ENCODE data around the gene SPEG. TPM values are rescaled to one million over a fixed set of nuclear protein-coding genes. Genes with fewer than 3 reads are reported as not detected.

The SPEG gene
- total and polyA plus RNA-seq, 2 of the 13 experiments (the other 11 are each of a cell fraction or from before 2014, with no cell fraction given) = 0.18 to 0.24 TPM

- no peak for ATAC-seq
These were observed 20.9 kb downstream of the SPEG start for GRCh38 chr2:219455581-219455980.

More at GRCh38 chr2:219455581-219455980, 20.9 kb downstream of the SPEG start:
- Histone ChIP-seq H3K27ac (ENCODE audit: extremely low read length, insufficient read depth, low read length) (no peak overlapping the region), H3K9ac (ENCODE audit: insufficient read depth, low read depth, low read length) (no peak overlapping the region), H3K79me2 (ENCODE audit: insufficient read depth, low read length) (no peaks in the 10 kb centered on the region), H3K4me3 (replicated peaks in 1 of 3; ENCODE audit: insufficient read depth in 1 of 3, low read depth in 2 of 3, low read length in 3 of 3) (no peak overlapping the region), H3K27me3 (ENCODE audit: control insufficient read depth in 1 of 2, insufficient read depth in 2 of 2, low read length in 2 of 2) (peaks cover 16 to 85% of the 10 kb centered on the region in 2 experiments), H3K9me3 (ENCODE audit: low read length) (no peaks in the 10 kb centered on the region), H2AFZ (ENCODE audit: low read length) (no peak overlapping the region), H3K36me3 (replicated peaks in 1 of 2; ENCODE audit: control insufficient read depth in 1 of 2, insufficient read depth in 2 of 2, low read length in 2 of 2) (no peaks in the 10 kb centered on the region), H3K4me2 (ENCODE audit: low read depth, low read length) (no peak overlapping the region), H3K4me1 (ENCODE audit: insufficient read depth, low read length) (peaks cover 10% of the 10 kb centered on the region; the same call in 1 of the 2 replicates), H4K20me1 (ENCODE audit: insufficient read depth, low read length) (no peaks in the 10 kb centered on the region; the same call in 1 of the 2 replicates)
- TF ChIP-seq, protein P1, sequence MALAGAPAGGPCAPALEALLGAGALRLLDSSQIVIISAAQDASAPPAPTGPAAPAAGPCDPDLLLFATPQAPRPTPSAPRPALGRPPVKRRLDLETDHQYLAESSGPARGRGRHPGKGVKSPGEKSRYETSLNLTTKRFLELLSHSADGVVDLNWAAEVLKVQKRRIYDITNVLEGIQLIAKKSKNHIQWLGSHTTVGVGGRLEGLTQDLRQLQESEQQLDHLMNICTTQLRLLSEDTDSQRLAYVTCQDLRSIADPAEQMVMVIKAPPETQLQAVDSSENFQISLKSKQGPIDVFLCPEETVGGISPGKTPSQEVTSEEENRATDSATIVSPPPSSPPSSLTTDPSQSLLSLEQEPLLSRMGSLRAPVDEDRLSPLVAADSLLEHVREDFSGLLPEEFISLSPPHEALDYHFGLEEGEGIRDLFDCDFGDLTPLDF (CRISPR knock-in tag; IDR thresholded peaks at IDR 0.05) = no peak
- TF ChIP-seq SYNCRIP (IDR thresholded peaks at IDR 0.05; ENCODE audit: insufficient read depth, low read depth, low read length) (no peak), ZNF143 (CRISPR knock-in tag; IDR thresholded peaks at IDR 0.05) (no peak), ZNF3 (CRISPR knock-in tag; IDR thresholded peaks at IDR 0.05) (no peak), ATF4 (CRISPR knock-in tag; IDR thresholded peaks at IDR 0.05) (no peak), ELF1 (CRISPR knock-in tag; IDR thresholded peaks at IDR 0.05) (no peak), CSRNP2 (CRISPR knock-in tag; conservative IDR thresholded peaks at IDR 0.05; ENCODE audit: low read depth) (no peak), ZNF788 (CRISPR knock-in tag; IDR thresholded peaks at IDR 0.05; ENCODE audit: borderline replicate concordance) (no peak), SALL1 (CRISPR knock-in tag; IDR thresholded peaks at IDR 0.05) (no peak), SP140L (CRISPR knock-in tag; IDR thresholded peaks at IDR 0.05; ENCODE audit: borderline replicate concordance) (no peak), KAT2B (IDR thresholded peaks at IDR 0.05; ENCODE audit: borderline replicate concordance, low read depth, low read length) (no peak), KDM4B (CRISPR knock-in tag; IDR thresholded peaks at IDR 0.05) (no peak), TEAD2 (CRISPR knock-in tag; IDR thresholded peaks at IDR 0.05) (no peak), BHLHE40 (IDR thresholded peaks at IDR 0.05; ENCODE audit: low read length) (no peak), SATB2 (CRISPR knock-in tag; IDR thresholded peaks at IDR 0.05) (no peak), CC2D1A (CRISPR knock-in tag; IDR thresholded peaks at IDR 0.05) (no peak), POLR2AphosphoS5 (IDR thresholded peaks at IDR 0.05; ENCODE audit: low read depth, low read length) (no peak), PCBP2 (optimal IDR thresholded peaks at IDR 0.05; ENCODE audit: low read depth, low read length, poor library complexity, severe bottlenecking) (no peak)
- TF ChIP-seq, protein P2, sequence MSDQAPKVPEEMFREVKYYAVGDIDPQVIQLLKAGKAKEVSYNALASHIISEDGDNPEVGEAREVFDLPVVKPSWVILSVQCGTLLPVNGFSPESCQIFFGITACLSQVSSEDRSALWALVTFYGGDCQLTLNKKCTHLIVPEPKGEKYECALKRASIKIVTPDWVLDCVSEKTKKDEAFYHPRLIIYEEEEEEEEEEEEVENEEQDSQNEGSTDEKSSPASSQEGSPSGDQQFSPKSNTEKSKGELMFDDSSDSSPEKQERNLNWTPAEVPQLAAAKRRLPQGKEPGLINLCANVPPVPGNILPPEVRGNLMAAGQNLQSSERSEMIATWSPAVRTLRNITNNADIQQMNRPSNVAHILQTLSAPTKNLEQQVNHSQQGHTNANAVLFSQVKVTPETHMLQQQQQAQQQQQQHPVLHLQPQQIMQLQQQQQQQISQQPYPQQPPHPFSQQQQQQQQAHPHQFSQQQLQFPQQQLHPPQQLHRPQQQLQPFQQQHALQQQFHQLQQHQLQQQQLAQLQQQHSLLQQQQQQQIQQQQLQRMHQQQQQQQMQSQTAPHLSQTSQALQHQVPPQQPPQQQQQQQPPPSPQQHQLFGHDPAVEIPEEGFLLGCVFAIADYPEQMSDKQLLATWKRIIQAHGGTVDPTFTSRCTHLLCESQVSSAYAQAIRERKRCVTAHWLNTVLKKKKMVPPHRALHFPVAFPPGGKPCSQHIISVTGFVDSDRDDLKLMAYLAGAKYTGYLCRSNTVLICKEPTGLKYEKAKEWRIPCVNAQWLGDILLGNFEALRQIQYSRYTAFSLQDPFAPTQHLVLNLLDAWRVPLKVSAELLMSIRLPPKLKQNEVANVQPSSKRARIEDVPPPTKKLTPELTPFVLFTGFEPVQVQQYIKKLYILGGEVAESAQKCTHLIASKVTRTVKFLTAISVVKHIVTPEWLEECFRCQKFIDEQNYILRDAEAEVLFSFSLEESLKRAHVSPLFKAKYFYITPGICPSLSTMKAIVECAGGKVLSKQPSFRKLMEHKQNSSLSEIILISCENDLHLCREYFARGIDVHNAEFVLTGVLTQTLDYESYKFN (CRISPR knock-in tag; conservative IDR thresholded peaks at IDR 0.05) = no peak
- TF ChIP-seq, protein P3, sequence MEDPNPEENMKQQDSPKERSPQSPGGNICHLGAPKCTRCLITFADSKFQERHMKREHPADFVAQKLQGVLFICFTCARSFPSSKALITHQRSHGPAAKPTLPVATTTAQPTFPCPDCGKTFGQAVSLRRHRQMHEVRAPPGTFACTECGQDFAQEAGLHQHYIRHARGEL (CRISPR knock-in tag; IDR thresholded peaks at IDR 0.05) = no peak
- CTCF ChIA-PET (ENCODE audit: low intra/inter-chr PET ratio, low total read pairs) = no interaction called here
- POLR2A ChIA-PET = no interaction called here
- FAIRE-seq (no peak), DNase-seq (ENCODE audit: low spot score) (no peak)
- intact Hi-C loops (cut with micrococcal nuclease; ENCODE audit: unreplicated experiment) (no loop called here), in situ Hi-C loops (cut with HindIII; ENCODE audit: extremely low pct_ligation_motif_present, low pct_unique_long_range_greater_than_20kb) (no loop called here)
- WGBS (ENCODE audit: low lambda C conversion rate) = 28% methylated on average over 6 of the region's 6 CpGs
- no TSS peak for BruUV-seq (replicated peaks)
